HCT116 (cell line): ENCODE data around the gene ENGASE. TPM values are rescaled to one million over a fixed set of nuclear protein-coding genes. Genes with fewer than 3 reads are reported as not detected.

Source experiments
- ATAC-seq: fragments of 200-7000 bp; cut with Tn5 transposase; 2 replicates; pipeline ENCODE4 v1.9.1; 2020; ENCODE audit warnings: mild to moderate bottlenecking, moderate library complexity
- BruUV-seq: library from RNA; stranded (reverse); fragments of 400-500 nt; replicated peaks from 2 replicates; lab custom pipeline; 2021; lab: Mats Ljungman, UMichigan
- CTCF ChIA-PET: fragments of 300-600 bp; sonication (Branson Sonifier 250); formaldehyde crosslinking; loops from one replicate; lab custom pipeline; 2021; ENCODE audit warnings: antibody characterized with exemption; lab: Charles Lee
- POLR2A ChIA-PET: fragments of 300-600, 350-600 bp; sonication (Branson Sonifier 250); formaldehyde crosslinking; loops from one replicate; lab custom pipeline; 2021; ENCODE audit warnings: antibody characterized with exemption; lab: Charles Lee
- RAD21 ChIA-PET, 2 experiments: fragments of 300-600 bp; sonication (Branson Sonifier 250); formaldehyde crosslinking; loops; one replicate each; lab custom pipeline; 2023; ENCODE audit warnings: low total read pairs in 2 of 2; ENCODE audit not compliant: uncharacterized antibody in 2 of 2, unreplicated experiment in 2 of 2, low non-redundant PET in 1 of 2; lab: Charles Lee
- DNase-seq: peaks from one replicate; pipeline ENCODE4 v3.0.0-alpha.2; 2010; ENCODE audit warnings: low read depth, low spot score
- H2AFZ ChIP-seq: fragments of 200-600 bp; shearing (Covaris generic), sonication (generic); 2 replicates; pipeline ENCODE4 v1.6.1; 2017; ENCODE audit warnings: low read depth, mixed run types, mixed read lengths, antibody characterized with exemption, low read length; ENCODE audit not compliant: poor library complexity, severe bottlenecking
- H3K27ac ChIP-seq: 2 replicates; pipeline ENCODE4 v1.5.1; 2012; ENCODE audit warnings: low read depth, low read length
- H3K27me3 ChIP-seq: fragments of 200-600 bp; sonication (generic); 2 replicates; pipeline ENCODE4 v1.6.1; 2016; ENCODE audit warnings: mixed run types, low read length, mixed read lengths; ENCODE audit not compliant: insufficient read depth
- H3K36me3 ChIP-seq, 2 experiments: fragments of 200-500 bp in 1 of 2; fragments of 200-600 bp in 1 of 2; sonication (Bioruptor generic) in 1 of 2; sonication (generic) in 1 of 2; 2 replicates each; pipeline versions ENCODE4 v1.5.1 to v1.6.1; 2014 to 2016; ENCODE audit warnings: low read length in 2 of 2, inconsistent platforms in 1 of 2, mixed read lengths in 1 of 2, mixed run types in 1 of 2; ENCODE audit not compliant: insufficient read depth in 2 of 2, control insufficient read depth in 1 of 2
- H3K4me1 ChIP-seq, 2 experiments: fragments of 200-600 bp in 1 of 2; sonication (generic) in 1 of 2; 2 replicates each; pipeline versions ENCODE4 v1.5.1 to v1.6.1; 2012 to 2017; ENCODE audit warnings: low read length in 2 of 2, inconsistent platforms in 1 of 2, mild to moderate bottlenecking in 1 of 2, mixed read lengths in 1 of 2, mixed run types in 1 of 2, moderate library complexity in 1 of 2; ENCODE audit not compliant: insufficient read depth in 2 of 2, control insufficient read depth in 1 of 2
- H3K4me2 ChIP-seq: fragments of 200-600 bp; sonication (generic); 2 replicates; pipeline ENCODE4 v1.6.1; 2017; ENCODE audit warnings: mixed run types, low read length, mixed read lengths
- H3K4me3 ChIP-seq, 2 experiments: fragments of 200-600 bp in 1 of 2; sonication (generic) in 1 of 2; replicated peaks in 1 of 2; 2 replicates each; pipeline ENCODE4 v1.5.1; 2011 to 2016; ENCODE audit warnings: low read length in 2 of 2, control low read depth in 1 of 2, low read depth in 1 of 2, mild to moderate bottlenecking in 1 of 2, mixed read lengths in 1 of 2, mixed run types in 1 of 2
- H3K79me2 ChIP-seq: fragments of 200-600 bp; sonication (generic); 2 replicates; pipeline ENCODE4 v1.6.1; 2017; ENCODE audit warnings: mild to moderate bottlenecking, mixed run types, low read length, moderate library complexity, mixed read lengths; ENCODE audit not compliant: insufficient read depth
- H3K9ac ChIP-seq: fragments of 200-600 bp; sonication (generic); 2 replicates; pipeline ENCODE4 v1.6.1; 2016; ENCODE audit warnings: low read length, mixed read lengths
- H3K9me2 ChIP-seq: fragments of 200-600 bp; sonication (generic), shearing (Covaris generic); 2 replicates; pipeline ENCODE4 v1.6.1; 2017; ENCODE audit warnings: mixed run types, mild to moderate bottlenecking, moderate library complexity; ENCODE audit not compliant: insufficient read depth
- H3K9me3 ChIP-seq, 2 experiments: fragments of 200-500 bp in 1 of 2; fragments of 200-600 bp in 1 of 2; sonication (Bioruptor generic) in 1 of 2; sonication (generic) in 1 of 2; 2 replicates each; pipeline ENCODE4 v1.6.1; 2014 to 2017; ENCODE audit warnings: low read length in 2 of 2, mixed read lengths in 2 of 2, inconsistent platforms in 1 of 2, low read depth in 1 of 2, mild to moderate bottlenecking in 1 of 2, mixed run types in 1 of 2, moderate library complexity in 1 of 2; ENCODE audit not compliant: control insufficient read depth in 1 of 2, insufficient read depth in 1 of 2
- H4K20me1 ChIP-seq: fragments of 200-600 bp; sonication (generic), shearing (Covaris generic); 2 replicates; pipeline ENCODE4 v1.6.1; 2017; ENCODE audit warnings: mixed run types, mild to moderate bottlenecking, moderate library complexity; ENCODE audit not compliant: insufficient read depth
- CEBPB ChIP-seq: IDR thresholded peaks from 2 replicates; pipeline ENCODE4 v1.6.1; 2012; ENCODE audit warnings: low read depth
- EGR1 ChIP-seq: IDR thresholded peaks from 2 replicates; pipeline ENCODE4 v1.6.1; 2012; ENCODE audit warnings: low read depth
- EZH2 ChIP-seq: fragments of 200-600 bp; sonication (generic); IDR thresholded peaks from 2 replicates; pipeline ENCODE4 v1.6.1; 2017; ENCODE audit warnings: antibody characterized with exemption, mixed run types
- EZH2phosphoT487 ChIP-seq: fragments of 200-600 bp; IDR thresholded peaks from 2 replicates; pipeline ENCODE4 v1.6.1; 2018; ENCODE audit warnings: antibody characterized with exemption, borderline replicate concordance
- JUND ChIP-seq: IDR thresholded peaks from 2 replicates; pipeline ENCODE4 v1.6.1; 2012
- POLR2A ChIP-seq: IDR thresholded peaks from 2 replicates; pipeline ENCODE4 v1.7.0; 2011; ENCODE audit warnings: borderline replicate concordance; ENCODE audit not compliant: insufficient read depth, insufficient read length; ENCODE audit errors: extremely low read depth
- POLR2AphosphoS5 ChIP-seq: IDR thresholded peaks from 2 replicates; pipeline ENCODE4 v1.6.1; 2011; ENCODE audit warnings: mild to moderate bottlenecking, low read depth, low read length, moderate library complexity
- SIN3A ChIP-seq: IDR thresholded peaks from 2 replicates; pipeline ENCODE4 v1.6.1; 2012; ENCODE audit warnings: low read depth
- SP1 ChIP-seq: IDR thresholded peaks from 2 replicates; pipeline ENCODE4 v1.6.1; 2012; ENCODE audit warnings: low read depth
- TCF7L2 ChIP-seq: IDR thresholded peaks from 2 replicates; pipeline ENCODE4 v1.7.0; 2011; ENCODE audit warnings: borderline replicate concordance, inconsistent platforms; ENCODE audit not compliant: insufficient read depth, insufficient read length; ENCODE audit errors: extremely low read depth
- YY1 ChIP-seq: IDR thresholded peaks from 2 replicates; pipeline ENCODE4 v1.6.1; 2011; ENCODE audit warnings: low read length, low read depth, moderate library complexity, mild to moderate bottlenecking; ENCODE audit not compliant: insufficient replicate concordance; ENCODE audit errors: extremely low read depth
- ZFX ChIP-seq: fragments of 450-650 bp; IDR thresholded peaks from 2 replicates; pipeline ENCODE4 v1.6.1; 2017
- ZNF274 ChIP-seq: fragments of 200-500 bp; sonication (Bioruptor generic); IDR thresholded peaks from 2 replicates; pipeline ENCODE4 v1.6.1; 2014; ENCODE audit warnings: mild to moderate bottlenecking, low read depth, low read length, inconsistent platforms
- intact Hi-C: fragments of 100-400 bp; cut with micrococcal nuclease; formaldehyde crosslinking; loops from 2 replicates; pipeline ENCODE4 v1.10.0; 2022
- total RNA-seq: library from RNA; stranded (reverse); gene quantifications from one replicate; pipeline ENCODE4 v1.2.1, GENCODE V29; 2021; ENCODE audit not compliant: unreplicated experiment
- TF ChIP-seq, protein P1 (sequence below): IDR thresholded peaks from 2 replicates; pipeline ENCODE4 v1.6.1; 2012
- TF ChIP-seq, protein P2 (sequence below): IDR thresholded peaks from 2 replicates; pipeline ENCODE4 v1.6.1; 2012; ENCODE audit warnings: low read depth

Gene ENGASE
- total RNA-seq, 1 experiment from 2014 or later, result 54.2 TPM

DNA sequence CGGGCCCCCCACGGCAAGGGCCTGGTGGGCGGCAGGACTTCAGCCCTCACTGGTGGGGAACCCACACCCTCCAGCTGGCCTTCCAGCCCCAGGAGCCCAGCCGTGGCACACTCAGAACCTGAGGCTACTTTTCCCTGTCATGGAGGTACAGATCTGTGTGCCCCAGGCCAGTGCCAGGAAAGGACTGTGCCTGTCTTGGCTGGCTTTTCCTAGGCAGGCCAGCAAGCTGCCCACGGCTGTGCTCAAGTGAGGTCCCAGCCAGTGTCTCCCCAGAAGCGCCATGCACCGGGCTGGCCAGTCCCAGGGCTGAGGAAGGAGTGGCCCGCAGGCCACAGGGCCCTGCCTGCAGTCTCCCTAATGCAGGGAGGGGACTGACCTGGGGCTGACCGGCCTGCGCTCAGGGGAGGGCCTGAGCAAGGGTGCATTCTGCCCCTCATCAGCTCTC is 16.6 kb downstream of the ENGASE start:
- Histone ChIP-seq H3K36me3 (no peaks in the 10 kb centered on the region), H2AFZ (no peak overlapping the region), H4K20me1 (no peaks in the 10 kb centered on the region), H3K27me3 (no peaks in the 10 kb centered on the region), H3K4me3 (no peak overlapping the region), H3K79me2 (no peaks in the 10 kb centered on the region), H3K4me1 (no peaks in the 10 kb centered on the region; a peak in 1 of 4 replicates), H3K27ac (no peak overlapping the region; the same call in 1 of the 2 replicates), H3K9me3 (no peaks in the 10 kb centered on the region), H3K4me2 (no peak overlapping the region), H3K9me2 (no peaks in the 10 kb centered on the region), H3K9ac (no peak overlapping the region)
- no peak for TF ChIP-seq TCF7L2
- TF ChIP-seq EZH2phosphoT487, result no peak
- TF ChIP-seq ZFX, result no peak
- no peak for TF ChIP-seq SP1
- TF ChIP-seq ZNF274, result no peak
- no peak for TF ChIP-seq EGR1
- no peak for TF ChIP-seq POLR2AphosphoS5
- TF ChIP-seq, protein P1, sequence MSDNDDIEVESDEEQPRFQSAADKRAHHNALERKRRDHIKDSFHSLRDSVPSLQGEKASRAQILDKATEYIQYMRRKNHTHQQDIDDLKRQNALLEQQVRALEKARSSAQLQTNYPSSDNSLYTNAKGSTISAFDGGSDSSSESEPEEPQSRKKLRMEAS, result no peak
- ATAC-seq, result no peak
- RAD21 ChIA-PET, result no interaction called here
- POLR2A ChIA-PET, result no interaction called here
- no TSS peak for BruUV-seq
- no peak for DNase-seq
- intact Hi-C loops, result no loop called here
- CTCF ChIA-PET, result interaction anchor here (5.4 kb wide), 1 partner anchor 300 kb away, joined by 126 read pairs; no protein-coding TSS in a partner anchor

- RAD21 ChIA-PET, result no interaction called here
- ATAC-seq, result no peak
- CTCF ChIA-PET, result no interaction called here
- TF ChIP-seq TCF7L2 (no peak), JUND (no peak), EZH2 (no peak), EGR1 (no peak), ZFX (no peak), CEBPB (no peak), SP1 (no peak), POLR2A (no peak), YY1 (no peak), SIN3A (no peak)
- TF ChIP-seq, protein P1, result no peak
- TF ChIP-seq, protein P2, sequence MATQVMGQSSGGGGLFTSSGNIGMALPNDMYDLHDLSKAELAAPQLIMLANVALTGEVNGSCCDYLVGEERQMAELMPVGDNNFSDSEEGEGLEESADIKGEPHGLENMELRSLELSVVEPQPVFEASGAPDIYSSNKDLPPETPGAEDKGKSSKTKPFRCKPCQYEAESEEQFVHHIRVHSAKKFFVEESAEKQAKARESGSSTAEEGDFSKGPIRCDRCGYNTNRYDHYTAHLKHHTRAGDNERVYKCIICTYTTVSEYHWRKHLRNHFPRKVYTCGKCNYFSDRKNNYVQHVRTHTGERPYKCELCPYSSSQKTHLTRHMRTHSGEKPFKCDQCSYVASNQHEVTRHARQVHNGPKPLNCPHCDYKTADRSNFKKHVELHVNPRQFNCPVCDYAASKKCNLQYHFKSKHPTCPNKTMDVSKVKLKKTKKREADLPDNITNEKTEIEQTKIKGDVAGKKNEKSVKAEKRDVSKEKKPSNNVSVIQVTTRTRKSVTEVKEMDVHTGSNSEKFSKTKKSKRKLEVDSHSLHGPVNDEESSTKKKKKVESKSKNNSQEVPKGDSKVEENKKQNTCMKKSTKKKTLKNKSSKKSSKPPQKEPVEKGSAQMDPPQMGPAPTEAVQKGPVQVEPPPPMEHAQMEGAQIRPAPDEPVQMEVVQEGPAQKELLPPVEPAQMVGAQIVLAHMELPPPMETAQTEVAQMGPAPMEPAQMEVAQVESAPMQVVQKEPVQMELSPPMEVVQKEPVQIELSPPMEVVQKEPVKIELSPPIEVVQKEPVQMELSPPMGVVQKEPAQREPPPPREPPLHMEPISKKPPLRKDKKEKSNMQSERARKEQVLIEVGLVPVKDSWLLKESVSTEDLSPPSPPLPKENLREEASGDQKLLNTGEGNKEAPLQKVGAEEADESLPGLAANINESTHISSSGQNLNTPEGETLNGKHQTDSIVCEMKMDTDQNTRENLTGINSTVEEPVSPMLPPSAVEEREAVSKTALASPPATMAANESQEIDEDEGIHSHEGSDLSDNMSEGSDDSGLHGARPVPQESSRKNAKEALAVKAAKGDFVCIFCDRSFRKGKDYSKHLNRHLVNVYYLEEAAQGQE, result no peak
Measured at GRCh38 chr17:79092567-79092966, 17.9 kb downstream of the ENGASE start.

More at GRCh38 chr17:79092567-79092966, 17.9 kb downstream of the ENGASE start:
- no peak overlapping the region for H2AFZ ChIP-seq
- H3K9ac ChIP-seq, result no peak overlapping the region
- H3K9me2 ChIP-seq, result no peaks in the 10 kb centered on the region
- no peaks in the 10 kb centered on the region for H3K27me3 ChIP-seq
- no TSS peak for BruUV-seq
- no peaks in the 10 kb centered on the region; a peak in 1 of 4 replicates for H3K4me1 ChIP-seq
- no peak for DNase-seq
- no peak overlapping the region for H3K4me3 ChIP-seq
- intact Hi-C loops, result no loop called here
- no peaks in the 10 kb centered on the region for H3K36me3 ChIP-seq
- no peaks in the 10 kb centered on the region for H3K79me2 ChIP-seq
- H3K4me2 ChIP-seq, result no peak overlapping the region
- POLR2A ChIA-PET, result no interaction called here
- no peaks in the 10 kb centered on the region for H4K20me1 ChIP-seq
- H3K9me3 ChIP-seq, result no peaks in the 10 kb centered on the region
- H3K27ac ChIP-seq, result no peak overlapping the region
